Measurements from ENCODE around the gene PLXNA3. TPM values are rescaled to one million over a fixed set of nuclear protein-coding genes. Genes with fewer than 3 reads are reported as not detected.
"Not testable (repeated sequence)": the region's sequence is repeated elsewhere in the genome, so short reads cannot be mapped to it uniquely, and the experiment has no call there.

PLXNA3 gene
- polyA plus RNA-seq, 1 donor, result 39.1 TPM

GRCh38 chrX:154501423-154501822, 43.3 kb downstream of the PLXNA3 start:
- not testable (repeated sequence) for DNase-seq (ENCODE audit: low read depth)

- DNase-seq (ENCODE audit: low read depth), result no peak
Observed at GRCh38 chrX:154502098-154502497, 44.0 kb downstream of the PLXNA3 start.

- DNase-seq (ENCODE audit: low read depth), result no peak
Observed at GRCh38 chrX:154502989-154503388, 44.9 kb downstream of the PLXNA3 start.

GRCh38 chrX:154505734-154506133, 47.7 kb downstream of the PLXNA3 start:
- DNase-seq (ENCODE audit: low read depth), result no peak

GRCh38 chrX:154506483-154507332, 48.6 kb downstream of the PLXNA3 start:
- no peak for DNase-seq (ENCODE audit: low read depth)

GRCh38 chrX:154507673-154508383, 49.7 kb downstream of the PLXNA3 start:
- DNase-seq (ENCODE audit: low read depth), result no peak

GRCh38 chrX:154508384-154508745, 50.3 kb downstream of the PLXNA3 start:
- DNase-seq (ENCODE audit: low read depth), result no peak

- no peak for DNase-seq (ENCODE audit: low read depth)
Observed at GRCh38 chrX:154509455-154509854, 51.4 kb downstream of the PLXNA3 start.

- DNase-seq (ENCODE audit: low read depth), result no peak
Observed at GRCh38 chrX:154511761-154512160, 53.7 kb downstream of the PLXNA3 start.

GRCh38 chrX:154512879-154513553, 54.9 kb downstream of the PLXNA3 start:
- no peak for DNase-seq (ENCODE audit: low read depth)

- no peak for DNase-seq (ENCODE audit: low read depth)
Observed at GRCh38 chrX:154513716-154514115, 55.6 kb downstream of the PLXNA3 start.

- DNase-seq (ENCODE audit: low read depth), result no peak
Observed at GRCh38 chrX:154515090-154515965, 57.2 kb downstream of the PLXNA3 start.

- peak; percentile 43 for DNase-seq (ENCODE audit: low read depth)
Observed at GRCh38 chrX:154515966-154516655, 58.0 kb downstream of the PLXNA3 start, which contains the start of gene FAM3A. Gene FAM3A (minus strand): TSS chrX:154516232. CDS start chrX:154515772, 460 bp downstream.

GRCh38 chrX:154516656-154517100, 58.6 kb downstream of the PLXNA3 start:
- DNase-seq (ENCODE audit: low read depth), result peak; percentile 35

GRCh38 chrX:154517101-154517781, 59.2 kb downstream of the PLXNA3 start:
- DNase-seq (ENCODE audit: low read depth), result no peak

GRCh38 chrX:154519389-154519788, 61.3 kb downstream of the PLXNA3 start:
- no peak for DNase-seq (ENCODE audit: low read depth)

- DNase-seq (ENCODE audit: low read depth), result no peak
Observed at GRCh38 chrX:154525606-154526490, 67.8 kb downstream of the PLXNA3 start.

- DNase-seq (ENCODE audit: low read depth), result no peak
Observed at GRCh38 chrX:154526901-154527675, 69.0 kb downstream of the PLXNA3 start.

Measured in forelimb muscle (tissue), 1 donor.